ENCODE results near the gene MRI1. TPM values are rescaled to one million over a fixed set of nuclear protein-coding genes. Genes with fewer than 3 reads are reported as not detected.
A peak's percentile ranks its signal among the peaks of the same experiment; 100 is the strongest.

Gene MRI1
- total and polyA plus RNA-seq, 2 of the 4 experiments (the other 2 are of a cell fraction), result 26.7 to 37.6 TPM

GRCh38 chr19:13748169-13748828, 16.0 kb upstream of the MRI1 start:
- 2% methylated on average over 8 of the region's 25 CpGs; no CpG with 5 or more reads in 1 of the 2 experiments for WGBS, 2 experiments (ENCODE audit: extremely low coverage in 2 of 2, insufficient read length in 1 of 2)
- no peaks in the 10 kb centered on the region for H3K27me3 ChIP-seq (ENCODE audit: control insufficient read depth, insufficient read depth, low read length)
- peak overlapping the region; percentile 47 for H3K4ac ChIP-seq (ENCODE audit: low read depth, low read length)
- H4K8ac ChIP-seq (ENCODE audit: low read depth in 2 of 2, low read length in 2 of 2), result peak overlapping the region; percentile 48 to 77
- ATAC-seq (ENCODE audit: low read depth) (peak; percentile 7), DNase-seq (peak; percentile 74)
- 0 out of 2 replicates have a peak overlapping the region, but pooled peaks have one; percentile 2 for H2BK120ac ChIP-seq (ENCODE audit: low read depth, low read length)
- in situ Hi-C loops (cut with MboI; ENCODE audit: low sequenced_read_pairs), result loop anchor here (25.0 kb wide), 1 partner anchor 761 kb away; the partner anchor contains the start of gene NFIX
- peak overlapping the region; percentile 8 for H2BK5ac ChIP-seq (ENCODE audit: low read depth, low read length, poor library complexity, severe bottlenecking)
- peak overlapping the region; percentile 87 for H2AFZ ChIP-seq (replicated peaks; ENCODE audit: low read length, poor library complexity)
- H4K5ac ChIP-seq (ENCODE audit: low read depth, low read length), result peak overlapping the region; percentile 13; the same call in 1 of the 2 replicates
- peak overlapping the region; percentile 72; the same call in 1 of the 2 replicates for H2AK5ac ChIP-seq (ENCODE audit: low read depth, low read length)
- peaks cover 16% of the 10 kb centered on the region for H3K36me3 ChIP-seq (ENCODE audit: control insufficient read depth, insufficient read depth, low read length)
- dilution Hi-C loops (cut with HindIII; ENCODE audit: low sequenced_read_pairs, unreplicated experiment), result no loop called here
- H3K4me3 ChIP-seq (ENCODE audit: insufficient read depth, low read depth, low read length), result peak overlapping the region; percentile 61
- H3K9ac ChIP-seq (ENCODE audit: low read depth, low read length), result peak overlapping the region; percentile 75
- H3K9me3 ChIP-seq (ENCODE audit: control insufficient read depth, insufficient read depth, low read length), result no peaks in the 10 kb centered on the region
- no TSS peak for BruUV-seq (replicated peaks)
- H4K91ac ChIP-seq (ENCODE audit: insufficient read depth, low read depth, low read length), result peak overlapping the region; percentile 55
- H3K14ac ChIP-seq (replicated peaks; ENCODE audit: low read depth, low read length), result peak overlapping the region; percentile 75
- H3K4me2 ChIP-seq (ENCODE audit: low read depth, low read length), result peak overlapping the region; percentile 91
- peak overlapping the region; percentile 64 for H3K23ac ChIP-seq (ENCODE audit: low read depth, low read length)
- H3K4me1 ChIP-seq (ENCODE audit: control insufficient read depth, insufficient read depth, low read length), result no peaks in the 10 kb centered on the region
- TF ChIP-seq, protein P1, sequence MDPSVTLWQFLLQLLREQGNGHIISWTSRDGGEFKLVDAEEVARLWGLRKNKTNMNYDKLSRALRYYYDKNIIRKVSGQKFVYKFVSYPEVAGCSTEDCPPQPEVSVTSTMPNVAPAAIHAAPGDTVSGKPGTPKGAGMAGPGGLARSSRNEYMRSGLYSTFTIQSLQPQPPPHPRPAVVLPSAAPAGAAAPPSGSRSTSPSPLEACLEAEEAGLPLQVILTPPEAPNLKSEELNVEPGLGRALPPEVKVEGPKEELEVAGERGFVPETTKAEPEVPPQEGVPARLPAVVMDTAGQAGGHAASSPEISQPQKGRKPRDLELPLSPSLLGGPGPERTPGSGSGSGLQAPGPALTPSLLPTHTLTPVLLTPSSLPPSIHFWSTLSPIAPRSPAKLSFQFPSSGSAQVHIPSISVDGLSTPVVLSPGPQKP (IDR thresholded peaks at IDR 0.05; ENCODE audit: borderline replicate concordance, low read depth, low read length), result no peak
- TF ChIP-seq RAD21 (IDR thresholded peaks at IDR 0.05; ENCODE audit: low read length) (no peak), MAFK (IDR thresholded peaks at IDR 0.05; ENCODE audit: low read depth, low read length) (no peak), SMC3 (IDR thresholded peaks at IDR 0.05; ENCODE audit: low read depth, low read length) (no peak; the same call in 1 of the 2 replicates), CEBPB (IDR thresholded peaks at IDR 0.05; ENCODE audit: low read depth, low read length) (peak; percentile 82), RCOR1 (IDR thresholded peaks at IDR 0.05; ENCODE audit: insufficient replicate concordance, low read length) (no peak), BHLHE40 (IDR thresholded peaks at IDR 0.05; ENCODE audit: low read depth, low read length) (no peak), FOS (IDR thresholded peaks at IDR 0.05; ENCODE audit: low read depth, low read length) (no peak), CHD1 (IDR thresholded peaks at IDR 0.05; ENCODE audit: low read depth, low read length) (peak; percentile 77; the same call in 1 of the 2 replicates), USF2 (IDR thresholded peaks at IDR 0.05; ENCODE audit: low read depth, low read length) (no peak), NFE2L2 (IDR thresholded peaks at IDR 0.05; ENCODE audit: low read depth, low read length) (no peak), CTCF (conservative IDR thresholded peaks at IDR 0.05; ENCODE audit: low read depth, low read length) (no peak)
- POLR2A ChIA-PET (ENCODE audit: unreplicated experiment), result interaction anchor here (0.6 to 1.1 kb wide), 4 partner anchors 17 to 794 kb away, joined by 3 to 5 read pairs (median 3); partner anchors contain the start of gene ZSWIM4
- H3K79me1 ChIP-seq (ENCODE audit: low read depth in 1 of 2, low read length in 2 of 2), result peaks cover 11 to 36% of the 10 kb centered on the region in 2 experiments; a peak in 3 of 4 replicates
- H3K9me1 ChIP-seq (ENCODE audit: insufficient read depth, low read length), result no peaks in the 10 kb centered on the region
- H2AK9ac ChIP-seq (replicated peaks; ENCODE audit: low read depth, low read length, poor library complexity), result peak overlapping the region; percentile 92
- CTCF ChIA-PET, result interaction anchor here (0.7 kb wide), 1 partner anchor 9 kb away, joined by 3 read pairs; no protein-coding TSS in a partner anchor
- H3K18ac ChIP-seq (ENCODE audit: low read depth, low read length), result no peak overlapping the region
- peak overlapping the region; percentile 27 for H3K27ac ChIP-seq (ENCODE audit: insufficient read depth, low read length)
- H2BK20ac ChIP-seq (ENCODE audit: low read depth, low read length), result no peak overlapping the region
- H2BK15ac ChIP-seq (ENCODE audit: low read depth, low read length), result no peak overlapping the region
- H4K20me1 ChIP-seq (ENCODE audit: insufficient read depth, low read length), result 0 out of 2 replicates have a peak, but pooled peaks cover 3% of the 10 kb centered on the region
- H3K56ac ChIP-seq (ENCODE audit: extremely low read depth, insufficient read depth, low read length), result peak overlapping the region; percentile 56
- intact Hi-C loops (cut with micrococcal nuclease), result no loop called here

Measured in IMR-90 (cell line).